Measurements from ENCODE around the gene IPO4. TPM values are rescaled to one million over a fixed set of nuclear protein-coding genes. Genes with fewer than 3 reads are reported as not detected.

IPO4 gene
- total and polyA plus RNA-seq, 2 of the 13 experiments (the other 11 are each of a cell fraction or from before 2014, with no cell fraction given) = 39.0 to 179 TPM

GRCh38 chr14:24146978-24147760 is 41.4 kb downstream of the IPO4 start, which contains the start of gene RNF31 (continued):
- peak; percentile 16; the same call in 1 of the 2 replicates for TF ChIP-seq SPEN (CRISPR knock-in tag; IDR thresholded peaks at IDR 0.05; ENCODE audit: low read depth)
- no peak; the same call in 1 of the 2 replicates for TF ChIP-seq NFATC3 (CRISPR knock-in tag; IDR thresholded peaks at IDR 0.05)
- TF ChIP-seq RARA (CRISPR knock-in tag; IDR thresholded peaks at IDR 0.05) = 0 out of 2 replicates have a peak, but pooled peaks have one; percentile 13
- no peak; the same call in 1 of the 2 replicates for TF ChIP-seq ZNF800 (CRISPR knock-in tag; IDR thresholded peaks at IDR 0.05)
- peak; percentile 45; the same call in 1 of the 2 replicates for TF ChIP-seq TEF (CRISPR knock-in tag; IDR thresholded peaks at IDR 0.05)
- peak; percentile 59; the same call in 1 of the 2 replicates for TF ChIP-seq ZNF777 (CRISPR knock-in tag; IDR thresholded peaks at IDR 0.05)
- 0 out of 2 replicates have a peak, but pooled peaks have one; percentile 32 for TF ChIP-seq PAF1 (CRISPR knock-in tag; IDR thresholded peaks at IDR 0.05)
- TF ChIP-seq MEIS1 (CRISPR knock-in tag; IDR thresholded peaks at IDR 0.05; ENCODE audit: borderline replicate concordance) = peak; percentile 38
- TF ChIP-seq ZNF784 (CRISPR knock-in tag; IDR thresholded peaks at IDR 0.05; ENCODE audit: borderline replicate concordance) = 0 out of 2 replicates have a peak, but pooled peaks have one; percentile 29
- TF ChIP-seq E2F2 (CRISPR knock-in tag; IDR thresholded peaks at IDR 0.05; ENCODE audit: borderline replicate concordance) = no peak
- TF ChIP-seq AKNA (CRISPR knock-in tag; IDR thresholded peaks at IDR 0.05; ENCODE audit: borderline replicate concordance) = no peak
- TF ChIP-seq ZBTB14 (CRISPR knock-in tag; IDR thresholded peaks at IDR 0.05) = no peak
- TF ChIP-seq ZNF580 (CRISPR knock-in tag; IDR thresholded peaks at IDR 0.05; ENCODE audit: borderline replicate concordance, low read depth) = peak; percentile 88
- peak; percentile 51; the same call in 1 of the 2 replicates for TF ChIP-seq ZNF225 (CRISPR knock-in tag; IDR thresholded peaks at IDR 0.05)
- TF ChIP-seq RFXAP (CRISPR knock-in tag; IDR thresholded peaks at IDR 0.05; ENCODE audit: borderline replicate concordance) = peak; percentile 55; the same call in 1 of the 2 replicates
- TF ChIP-seq ZNF562 (CRISPR knock-in tag; IDR thresholded peaks at IDR 0.05; ENCODE audit: borderline replicate concordance) = no peak

Data from HepG2 (cell line).